ENCODE results near the gene ENG. TPM values are rescaled to one million over a fixed set of nuclear protein-coding genes. Genes with fewer than 3 reads are reported as not detected.
A peak's percentile ranks its signal among the peaks of the same experiment; 100 is the strongest.
"Not testable (repeated sequence)": the region's sequence is repeated elsewhere in the genome, so short reads cannot be mapped to it uniquely, and the experiment has no call there.

The ENG gene
- total RNA-seq, 1 donor from 2014 or later: not detected

DNA sequence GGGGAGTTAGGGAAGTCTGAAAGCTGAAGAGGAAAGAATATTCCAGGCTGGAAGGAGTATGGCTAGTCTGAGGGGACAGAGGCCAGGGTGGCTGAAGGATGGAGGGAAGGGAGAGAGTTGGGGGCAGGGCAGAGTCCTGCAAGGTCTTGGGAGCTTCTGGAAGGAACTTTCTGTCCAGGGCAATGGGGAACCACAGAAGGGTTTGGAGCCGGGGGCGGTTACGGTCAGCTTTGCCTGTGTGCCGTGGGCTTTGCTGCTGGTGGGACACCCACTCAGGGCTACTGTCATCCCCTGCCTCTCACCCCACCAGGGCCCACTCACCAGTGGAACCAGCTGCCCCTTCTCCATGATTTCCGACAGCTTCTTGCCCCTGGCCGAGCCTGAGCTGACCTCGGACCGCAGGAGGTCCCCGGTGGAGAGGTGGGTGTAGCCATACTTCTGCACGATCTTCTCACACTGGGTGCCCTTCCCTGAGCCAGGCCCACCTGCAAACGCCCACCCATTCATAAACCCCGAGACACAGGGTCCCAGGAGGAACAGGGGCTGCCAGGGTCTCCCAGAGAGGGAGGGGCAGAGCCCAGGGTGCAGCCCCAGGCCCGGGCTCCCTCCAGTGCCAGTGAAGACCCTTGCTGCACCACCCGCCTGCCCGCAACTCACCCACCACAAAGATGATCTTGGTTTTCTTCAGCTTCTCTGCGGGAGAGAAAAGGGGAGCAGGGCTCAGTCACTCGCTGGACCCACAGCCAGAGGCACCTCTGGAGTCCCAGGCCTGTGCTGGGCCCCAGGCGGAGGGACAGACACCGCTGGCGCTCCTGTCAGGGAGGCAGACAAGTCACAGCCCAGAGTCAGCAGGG lies 18.1 kb upstream of the ENG start:
- no peaks in the 10 kb centered on the region for H3K27me3 ChIP-seq
- H3K79me2 ChIP-seq (ENCODE audit: low read depth): no peaks in the 10 kb centered on the region
- H2AFZ ChIP-seq (replicated peaks): no peak overlapping the region
- no peaks in the 10 kb centered on the region for H4K20me1 ChIP-seq (ENCODE audit: low read depth)
- H3K9me3 ChIP-seq (ENCODE audit: low read depth): no peaks in the 10 kb centered on the region
- H3K4me1 Mint-ChIP-seq: peaks cover 49% of the 10 kb centered on the region
- H3K4me3 Mint-ChIP-seq: peak overlapping the region; percentile 63
- TF ChIP-seq EZH2 (IDR thresholded peaks at IDR 0.05): no peak
- peak overlapping the region; percentile 97 for H3K27ac Mint-ChIP-seq
- no peak overlapping the region for H3K27ac ChIP-seq
- no peaks in the 10 kb centered on the region for H3F3A ChIP-seq (ENCODE audit: low read depth)
- no peaks in the 10 kb centered on the region for H3K36me3 Mint-ChIP-seq
- peaks cover 8% of the 10 kb centered on the region for H3K27me3 Mint-ChIP-seq (ENCODE audit: insufficient read depth, low read depth)
- H3K4me3 ChIP-seq: no peak overlapping the region
- H3K4me2 ChIP-seq: no peak overlapping the region
- no peaks in the 10 kb centered on the region for H3K36me3 ChIP-seq
- peaks cover 8% of the 10 kb centered on the region for H3K4me1 ChIP-seq
- no peak overlapping the region for H3K9ac ChIP-seq
- H3K9me3 Mint-ChIP-seq: no peaks in the 10 kb centered on the region
- no peak for DNase-seq (ENCODE audit: low spot score)

DNA sequence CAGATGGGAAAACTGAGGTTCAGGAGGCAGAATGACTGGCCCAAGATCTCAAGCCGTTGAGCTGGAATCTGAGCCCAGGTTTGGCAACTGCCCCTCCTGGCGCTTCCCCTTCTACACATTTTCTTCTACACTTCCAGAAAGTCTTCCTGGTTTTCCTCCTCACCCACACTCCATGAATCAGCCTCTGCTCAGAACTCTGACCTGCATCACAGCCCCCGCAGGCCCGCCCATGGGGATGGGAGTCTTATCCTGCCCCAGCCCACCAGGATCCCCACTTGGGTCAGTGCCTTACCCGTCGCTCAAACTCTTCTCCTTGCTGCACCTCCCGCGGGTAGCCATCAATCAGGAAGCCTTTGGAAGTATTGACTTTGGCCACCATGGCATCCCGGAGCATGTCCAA lies 17.1 kb upstream of the ENG start:
- Histone ChIP-seq H3K4me2 (no peak overlapping the region), H3K4me1 (no peaks in the 10 kb centered on the region), H3K36me3 (no peaks in the 10 kb centered on the region), H3K27me3 (no peaks in the 10 kb centered on the region), H3K9ac (no peak overlapping the region), H3K27ac (no peak overlapping the region), H2AFZ (replicated peaks) (no peak overlapping the region), H3K4me3 (no peak overlapping the region), H3K79me2 (ENCODE audit: low read depth) (no peaks in the 10 kb centered on the region), H3F3A (ENCODE audit: low read depth) (no peaks in the 10 kb centered on the region), H3K9me3 (ENCODE audit: low read depth) (no peaks in the 10 kb centered on the region), H4K20me1 (ENCODE audit: low read depth) (no peaks in the 10 kb centered on the region)
- Mint-ChIP-seq H3K27me3 (ENCODE audit: insufficient read depth, low read depth) (peaks cover 10% of the 10 kb centered on the region), H3K27ac (no peak overlapping the region), H3K9me3 (no peaks in the 10 kb centered on the region), H3K4me1 (peaks cover 52% of the 10 kb centered on the region), H3K36me3 (no peaks in the 10 kb centered on the region), H3K4me3 (peak overlapping the region; percentile 49)
- DNase-seq (ENCODE audit: low spot score): no peak
- TF ChIP-seq EZH2phosphoT487 (IDR thresholded peaks at IDR 0.05): no peak
- TF ChIP-seq, protein P1, sequence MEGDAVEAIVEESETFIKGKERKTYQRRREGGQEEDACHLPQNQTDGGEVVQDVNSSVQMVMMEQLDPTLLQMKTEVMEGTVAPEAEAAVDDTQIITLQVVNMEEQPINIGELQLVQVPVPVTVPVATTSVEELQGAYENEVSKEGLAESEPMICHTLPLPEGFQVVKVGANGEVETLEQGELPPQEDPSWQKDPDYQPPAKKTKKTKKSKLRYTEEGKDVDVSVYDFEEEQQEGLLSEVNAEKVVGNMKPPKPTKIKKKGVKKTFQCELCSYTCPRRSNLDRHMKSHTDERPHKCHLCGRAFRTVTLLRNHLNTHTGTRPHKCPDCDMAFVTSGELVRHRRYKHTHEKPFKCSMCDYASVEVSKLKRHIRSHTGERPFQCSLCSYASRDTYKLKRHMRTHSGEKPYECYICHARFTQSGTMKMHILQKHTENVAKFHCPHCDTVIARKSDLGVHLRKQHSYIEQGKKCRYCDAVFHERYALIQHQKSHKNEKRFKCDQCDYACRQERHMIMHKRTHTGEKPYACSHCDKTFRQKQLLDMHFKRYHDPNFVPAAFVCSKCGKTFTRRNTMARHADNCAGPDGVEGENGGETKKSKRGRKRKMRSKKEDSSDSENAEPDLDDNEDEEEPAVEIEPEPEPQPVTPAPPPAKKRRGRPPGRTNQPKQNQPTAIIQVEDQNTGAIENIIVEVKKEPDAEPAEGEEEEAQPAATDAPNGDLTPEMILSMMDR (IDR thresholded peaks at IDR 0.05): no peak
- TF ChIP-seq EZH2 (IDR thresholded peaks at IDR 0.05): no peak

DNA sequence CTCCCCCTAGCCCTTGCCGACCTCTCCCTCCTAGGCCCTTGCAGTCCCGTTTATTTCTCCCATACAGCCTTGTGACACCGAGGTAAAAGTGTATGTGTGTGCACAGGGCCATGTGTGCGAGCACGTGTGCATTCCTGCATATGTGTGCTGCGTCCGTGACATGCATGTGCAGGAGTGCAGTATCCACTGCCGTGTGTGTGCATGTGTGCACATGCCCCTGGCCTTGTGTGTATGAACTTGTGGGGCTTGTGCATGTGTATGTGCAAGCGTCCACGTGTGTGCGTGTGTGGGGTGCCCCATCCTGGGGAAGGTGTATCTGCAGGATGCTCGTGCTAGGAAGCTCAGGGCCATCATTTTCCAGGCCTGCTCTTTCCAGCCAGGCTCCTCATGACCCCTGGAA lies 16.4 kb upstream of the ENG start:
- no peak overlapping the region for H3K4me3 Mint-ChIP-seq
- no peaks in the 10 kb centered on the region for H4K20me1 ChIP-seq (ENCODE audit: low read depth)
- no peak overlapping the region for H3K4me3 ChIP-seq
- no peaks in the 10 kb centered on the region for H3K27me3 ChIP-seq
- no peaks in the 10 kb centered on the region for H3F3A ChIP-seq (ENCODE audit: low read depth)
- no peak overlapping the region for H3K9ac ChIP-seq
- no peak overlapping the region for H2AFZ ChIP-seq (replicated peaks)
- H3K4me1 Mint-ChIP-seq: peaks cover 54% of the 10 kb centered on the region
- H3K4me1 ChIP-seq: no peaks in the 10 kb centered on the region
- H3K27ac Mint-ChIP-seq: no peak overlapping the region
- TF ChIP-seq, protein P1 (IDR thresholded peaks at IDR 0.05): no peak
- TF ChIP-seq EZH2 (IDR thresholded peaks at IDR 0.05) (no peak), EZH2phosphoT487 (IDR thresholded peaks at IDR 0.05) (no peak)
- H3K9me3 Mint-ChIP-seq: no peaks in the 10 kb centered on the region
- H3K36me3 Mint-ChIP-seq: peaks cover under 1% of the 10 kb centered on the region
- no peak overlapping the region for H3K4me2 ChIP-seq
- no peak for DNase-seq (ENCODE audit: low spot score)
- no peaks in the 10 kb centered on the region for H3K79me2 ChIP-seq (ENCODE audit: low read depth)
- peaks cover 10% of the 10 kb centered on the region for H3K27me3 Mint-ChIP-seq (ENCODE audit: insufficient read depth, low read depth)
- no peak overlapping the region for H3K27ac ChIP-seq
- H3K9me3 ChIP-seq (ENCODE audit: low read depth): no peaks in the 10 kb centered on the region
- H3K36me3 ChIP-seq: no peaks in the 10 kb centered on the region

DNA sequence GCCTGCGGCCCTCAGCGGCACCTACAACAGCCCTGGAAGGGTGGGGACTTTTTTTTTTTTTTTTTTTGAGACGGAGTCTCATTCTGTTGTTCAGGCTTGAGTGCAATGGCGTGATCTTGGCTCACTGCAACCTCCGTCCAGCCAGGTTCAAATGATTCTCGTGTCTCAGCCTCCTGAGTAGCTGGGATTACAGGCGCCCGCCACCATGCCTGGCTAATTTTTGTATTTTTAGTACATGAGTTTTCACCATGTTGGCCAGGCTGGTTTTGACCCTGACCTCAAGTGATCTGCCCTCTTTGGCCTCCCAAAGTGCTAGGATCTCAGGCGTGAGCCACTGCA lies 15.7 kb upstream of the ENG start:
- H3K4me1 ChIP-seq; H3K27ac Mint-ChIP-seq; DNase-seq (ENCODE audit: low spot score); H3K9me3 ChIP-seq (ENCODE audit: low read depth); H3K9me3 Mint-ChIP-seq; H2AFZ ChIP-seq (replicated peaks); H3K27me3 Mint-ChIP-seq (ENCODE audit: insufficient read depth, low read depth); H3K79me2 ChIP-seq (ENCODE audit: low read depth); H3F3A ChIP-seq (ENCODE audit: low read depth); H3K27ac ChIP-seq; H3K36me3 Mint-ChIP-seq; H3K36me3 ChIP-seq; H3K27me3 ChIP-seq; H3K4me3 Mint-ChIP-seq; H3K4me2 ChIP-seq; H4K20me1 ChIP-seq (ENCODE audit: low read depth); H3K9ac ChIP-seq; H3K4me3 ChIP-seq: not testable (repeated sequence)
- peaks cover 54% of the 10 kb centered on the region for H3K4me1 Mint-ChIP-seq

Data from neural progenitor cell (in vitro differentiated cells).